Muscle layer of colon (tissue), 2 donors: ENCODE measurements around the gene LRRC36.
A peak's percentile ranks its signal among the peaks of the same experiment; 100 is the strongest.

Source experiments
- H3K27ac ChIP-seq: one replicate; pipeline ENCODE4 v1.7.0; 2013; ENCODE audit warnings: low read depth, mild to moderate bottlenecking, low read length, moderate library complexity
- H3K27me3 ChIP-seq, 2 donors: one replicate each; pipeline ENCODE4 v1.7.0; 2013; ENCODE audit warnings: low read length in 2 of 2, mild to moderate bottlenecking in 2 of 2; ENCODE audit not compliant: insufficient read depth in 2 of 2, control insufficient read depth in 1 of 2
- H3K36me3 ChIP-seq: one replicate; pipeline ENCODE4 v1.7.0; 2013; ENCODE audit warnings: mild to moderate bottlenecking, low read length; ENCODE audit not compliant: insufficient read depth
- H3K4me1 ChIP-seq: one replicate; pipeline ENCODE4 v1.7.0; 2013; ENCODE audit warnings: mild to moderate bottlenecking, low read length; ENCODE audit not compliant: insufficient read depth
- H3K4me3 ChIP-seq, 2 donors: one replicate each; pipeline ENCODE4 v1.7.0; 2013; ENCODE audit warnings: low read length in 2 of 2, low read depth in 1 of 2, mild to moderate bottlenecking in 1 of 2, moderate library complexity in 1 of 2
- H3K9ac ChIP-seq: one replicate; pipeline ENCODE4 v1.7.0; 2013; ENCODE audit warnings: low read length
- H3K9me3 ChIP-seq: one replicate; pipeline ENCODE4 v1.7.0; 2013; ENCODE audit warnings: mild to moderate bottlenecking, low read length
- donor health status: abdominal sarcoma.
- donor health status: Adenocarcinoma of cecum.

The LRRC36 gene

DNA sequence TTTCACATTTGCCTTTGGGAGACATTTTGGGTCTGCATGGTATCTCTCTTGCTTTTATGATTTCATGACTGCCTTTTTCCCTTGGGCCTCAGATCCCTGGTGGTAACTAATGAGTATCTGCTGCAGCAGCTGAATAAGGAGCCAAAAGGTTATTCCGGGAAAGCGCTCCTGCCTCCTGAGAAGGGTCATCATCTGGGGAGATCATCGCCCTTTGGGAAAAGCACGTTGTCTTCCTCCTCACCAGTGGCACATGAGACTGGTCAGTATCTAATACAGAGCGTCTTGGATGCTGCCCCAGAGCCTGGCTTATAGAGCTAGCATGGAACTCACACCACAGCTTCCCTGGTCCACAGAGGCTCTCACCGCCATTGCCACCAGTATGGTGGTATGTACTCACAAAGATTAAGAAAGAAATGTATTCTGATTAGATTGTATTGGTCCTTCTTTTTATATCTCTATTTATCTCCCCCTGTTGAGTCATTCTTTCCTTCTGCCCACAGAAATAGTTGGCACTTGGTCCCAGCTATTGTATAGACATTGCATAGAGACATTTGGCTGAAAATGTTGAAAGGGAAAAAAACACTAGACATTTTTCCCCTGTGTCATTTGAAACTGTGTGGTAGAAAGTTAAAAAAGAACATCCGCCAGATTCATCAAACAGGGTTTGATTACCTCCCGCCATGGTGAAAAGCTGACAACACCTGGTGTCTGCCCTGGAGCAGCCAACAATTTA is 58.3 kb downstream of the LRRC36 start:
- Histone ChIP-seq H3K9me3 (no peaks in the 10 kb centered on the region), H3K36me3 (no peaks in the 10 kb centered on the region), H3K27me3 (no peaks in the 10 kb centered on the region), H3K27ac (no peak overlapping the region), H3K4me1 (peaks cover 2% of the 10 kb centered on the region), H3K9ac (no peak overlapping the region), H3K4me3 (no peak overlapping the region)

DNA sequence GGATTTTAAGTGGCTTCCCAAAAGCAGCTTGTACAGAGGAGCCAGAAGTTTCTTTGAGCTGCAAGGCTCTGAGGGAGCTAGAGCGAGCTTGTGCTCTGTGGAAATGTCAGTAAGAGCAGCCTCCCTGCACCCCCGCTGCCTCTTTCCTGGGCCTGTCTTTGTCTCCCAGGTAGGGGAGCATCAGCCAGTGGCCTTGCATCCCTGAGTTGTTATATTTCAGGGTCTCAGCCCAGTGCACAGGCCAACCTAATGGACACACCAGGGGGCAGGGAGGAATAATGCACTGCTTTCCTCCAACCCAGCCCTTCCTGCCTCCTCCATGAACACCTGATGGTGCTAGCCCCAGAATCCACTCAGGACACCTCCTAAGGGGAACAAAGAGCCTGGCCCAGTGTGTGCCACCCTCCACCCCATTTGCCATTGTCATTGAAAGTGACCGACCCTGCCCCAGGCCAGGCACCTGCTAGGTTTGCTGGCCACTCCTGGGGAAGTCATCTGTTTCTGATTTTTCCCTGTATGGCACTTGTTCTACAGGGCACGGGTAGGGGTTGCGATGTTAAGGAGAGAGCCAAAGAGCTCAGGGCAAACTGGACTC is 60.3 kb downstream of the LRRC36 start:
- Histone ChIP-seq H3K4me1 (peaks cover 18% of the 10 kb centered on the region), H3K27ac (no peak overlapping the region), H3K36me3 (no peaks in the 10 kb centered on the region), H3K27me3 (no peaks in the 10 kb centered on the region), H3K9ac (no peak overlapping the region), H3K4me3 (no peak overlapping the region), H3K9me3 (no peaks in the 10 kb centered on the region)

DNA sequence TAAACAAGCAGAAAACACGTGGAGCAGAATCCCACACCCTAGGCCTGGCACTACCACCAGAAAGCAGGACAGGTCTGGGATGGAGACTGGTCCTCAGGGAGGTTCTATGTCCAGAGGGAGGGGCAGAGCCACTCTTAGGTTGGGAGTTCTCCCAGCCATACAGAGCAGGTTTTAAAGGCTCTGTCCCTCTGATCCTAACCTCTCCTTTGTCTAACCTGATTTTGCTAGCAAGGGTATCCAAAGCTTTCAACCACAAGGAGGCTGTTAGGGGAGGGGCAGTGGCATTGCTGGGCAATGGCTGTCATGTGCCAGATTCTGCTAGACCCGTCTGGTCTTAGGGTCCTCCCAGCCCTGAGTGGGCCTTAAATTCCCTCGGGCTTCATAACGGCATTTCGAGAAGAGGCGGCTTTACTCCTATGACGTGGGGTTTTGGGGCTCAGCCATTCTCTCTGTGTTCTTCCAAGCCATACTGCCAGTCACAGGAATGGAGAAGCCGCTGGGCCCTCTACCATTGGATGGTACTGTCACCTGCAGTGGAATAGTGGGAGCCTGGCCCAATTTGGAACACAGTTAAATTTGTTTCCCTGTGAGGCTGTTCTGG is 61.0 kb downstream of the LRRC36 start:
- H3K4me3 ChIP-seq = no peak overlapping the region
- no peak overlapping the region for H3K27ac ChIP-seq
- no peaks in the 10 kb centered on the region for H3K9me3 ChIP-seq
- no peaks in the 10 kb centered on the region for H3K27me3 ChIP-seq
- no peak overlapping the region for H3K9ac ChIP-seq
- H3K4me1 ChIP-seq = peaks cover 24% of the 10 kb centered on the region
- no peaks in the 10 kb centered on the region for H3K36me3 ChIP-seq

- Histone ChIP-seq H3K4me3 (no peak overlapping the region), H3K9ac (no peak overlapping the region), H3K36me3 (no peaks in the 10 kb centered on the region), H3K4me1 (peaks cover 30% of the 10 kb centered on the region), H3K9me3 (no peaks in the 10 kb centered on the region), H3K27me3 (peaks cover 0 to 6% of the 10 kb centered on the region in 2 donors), H3K27ac (no peak overlapping the region)
Observed at GRCh38 chr16:67388191-67388590, 61.6 kb downstream of the LRRC36 start.

DNA sequence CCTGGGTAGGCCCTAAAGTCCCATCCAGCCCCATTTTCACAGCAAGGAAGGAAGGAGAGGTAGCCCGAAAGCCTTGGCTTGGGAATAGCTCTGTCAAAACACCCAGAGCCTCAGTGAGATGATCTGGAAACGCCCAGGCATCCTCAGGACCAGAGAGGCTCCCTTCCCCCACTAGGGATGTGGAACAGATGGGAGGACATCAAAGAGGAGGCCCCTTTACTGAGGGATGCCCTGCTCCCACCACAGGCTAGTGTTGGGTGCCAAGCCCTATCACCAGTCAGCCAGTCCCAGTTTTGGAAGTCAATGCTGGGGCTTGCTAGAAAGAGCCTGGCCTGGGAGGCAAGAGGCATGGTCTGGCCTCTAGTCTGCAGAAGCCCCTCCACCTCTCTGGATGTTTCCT is 62.0 kb downstream of the LRRC36 start:
- Histone ChIP-seq H3K27ac (no peak overlapping the region), H3K36me3 (no peaks in the 10 kb centered on the region), H3K9me3 (no peaks in the 10 kb centered on the region), H3K9ac (no peak overlapping the region), H3K4me3 (no peak overlapping the region), H3K4me1 (peaks cover 34% of the 10 kb centered on the region), H3K27me3 (peaks cover 0 to 8% of the 10 kb centered on the region in 2 donors)

DNA sequence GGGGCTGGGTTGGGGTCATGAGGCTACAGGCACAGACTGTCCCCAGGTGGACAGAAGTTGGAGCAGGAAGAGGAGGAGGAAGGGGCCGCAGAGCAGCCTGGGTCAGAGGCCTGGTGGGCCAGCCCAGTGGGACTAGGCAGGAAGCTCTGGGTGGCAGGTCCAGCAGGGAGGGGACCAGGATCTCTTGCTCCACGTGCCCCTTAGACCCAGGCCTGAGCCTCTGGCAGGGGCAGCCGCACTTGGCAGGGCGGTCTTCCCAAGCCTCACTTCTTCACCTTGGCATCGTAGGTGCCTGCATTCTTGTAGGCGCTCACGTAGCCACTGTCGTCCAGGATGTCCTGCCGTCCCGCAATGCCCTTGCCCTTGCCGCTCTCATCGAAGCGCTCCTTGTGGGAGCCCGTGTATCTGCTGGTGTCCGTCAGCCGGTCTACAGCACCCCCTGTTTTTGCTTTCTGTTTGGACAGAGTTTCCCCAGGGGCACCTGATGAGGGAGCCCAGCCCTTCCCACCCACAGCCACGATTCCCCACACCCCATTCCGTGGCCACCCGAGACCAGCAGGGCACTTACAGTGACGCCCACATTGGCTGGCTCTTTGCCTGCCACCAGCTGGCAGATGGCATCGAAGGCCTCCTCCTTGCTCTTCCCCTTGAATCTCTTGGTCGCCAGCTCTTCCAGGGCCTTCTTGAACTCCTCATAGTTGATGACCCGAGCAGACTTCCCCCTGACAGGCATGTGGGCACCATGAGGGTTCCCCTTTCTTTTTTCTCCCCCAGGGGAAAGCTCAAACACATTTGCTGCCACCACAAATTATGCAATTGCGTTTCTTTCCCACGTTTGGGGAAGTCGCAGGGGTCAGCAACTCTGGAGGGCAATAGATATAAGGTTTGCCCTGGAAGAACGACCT is 63.5 kb downstream of the LRRC36 start:
- no peak overlapping the region for H3K27ac ChIP-seq
- no peak overlapping the region for H3K4me3 ChIP-seq
- no peaks in the 10 kb centered on the region for H3K9me3 ChIP-seq
- no peaks in the 10 kb centered on the region for H3K36me3 ChIP-seq
- H3K9ac ChIP-seq = no peak overlapping the region
- H3K4me1 ChIP-seq = peaks cover 37% of the 10 kb centered on the region
- H3K27me3 ChIP-seq = peaks cover 0 to 11% of the 10 kb centered on the region in 2 donors

DNA sequence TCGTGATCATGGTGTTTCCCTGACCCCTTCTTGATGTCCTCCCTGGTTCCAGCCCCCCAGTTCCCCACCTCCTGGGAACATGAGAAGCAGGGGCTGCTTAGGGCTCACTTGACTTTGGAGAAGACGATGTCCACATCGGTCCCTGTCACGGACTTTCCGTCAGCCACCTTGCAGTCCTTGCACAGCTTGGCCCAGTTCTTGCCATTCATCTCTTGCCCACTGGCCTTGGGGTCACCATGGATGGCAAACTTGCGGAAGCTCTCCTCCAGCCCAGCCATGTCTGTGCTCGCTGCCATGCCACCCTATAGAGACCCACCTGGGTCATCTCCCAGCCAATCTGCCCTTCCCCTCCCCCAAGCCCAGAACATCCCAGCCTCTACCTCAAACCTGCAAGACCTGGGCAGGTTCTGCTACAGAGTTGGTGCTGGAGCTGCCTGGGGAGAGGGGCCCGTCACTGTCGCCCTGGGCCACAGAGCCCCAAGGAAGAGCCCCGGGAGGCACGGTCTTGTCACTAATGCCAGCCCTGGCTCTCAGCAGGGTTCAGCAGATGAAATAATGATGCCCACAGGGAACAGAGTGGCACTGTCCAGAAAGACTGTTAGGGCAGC is 64.3 kb downstream of the LRRC36 start:
- no peaks in the 10 kb centered on the region for H3K9me3 ChIP-seq
- H3K27ac ChIP-seq = no peak overlapping the region
- H3K4me3 ChIP-seq = no peak overlapping the region
- H3K9ac ChIP-seq = no peak overlapping the region
- H3K27me3 ChIP-seq = peaks cover 0 to 11% of the 10 kb centered on the region in 2 donors
- peaks cover 44% of the 10 kb centered on the region for H3K4me1 ChIP-seq
- H3K36me3 ChIP-seq = no peaks in the 10 kb centered on the region

DNA sequence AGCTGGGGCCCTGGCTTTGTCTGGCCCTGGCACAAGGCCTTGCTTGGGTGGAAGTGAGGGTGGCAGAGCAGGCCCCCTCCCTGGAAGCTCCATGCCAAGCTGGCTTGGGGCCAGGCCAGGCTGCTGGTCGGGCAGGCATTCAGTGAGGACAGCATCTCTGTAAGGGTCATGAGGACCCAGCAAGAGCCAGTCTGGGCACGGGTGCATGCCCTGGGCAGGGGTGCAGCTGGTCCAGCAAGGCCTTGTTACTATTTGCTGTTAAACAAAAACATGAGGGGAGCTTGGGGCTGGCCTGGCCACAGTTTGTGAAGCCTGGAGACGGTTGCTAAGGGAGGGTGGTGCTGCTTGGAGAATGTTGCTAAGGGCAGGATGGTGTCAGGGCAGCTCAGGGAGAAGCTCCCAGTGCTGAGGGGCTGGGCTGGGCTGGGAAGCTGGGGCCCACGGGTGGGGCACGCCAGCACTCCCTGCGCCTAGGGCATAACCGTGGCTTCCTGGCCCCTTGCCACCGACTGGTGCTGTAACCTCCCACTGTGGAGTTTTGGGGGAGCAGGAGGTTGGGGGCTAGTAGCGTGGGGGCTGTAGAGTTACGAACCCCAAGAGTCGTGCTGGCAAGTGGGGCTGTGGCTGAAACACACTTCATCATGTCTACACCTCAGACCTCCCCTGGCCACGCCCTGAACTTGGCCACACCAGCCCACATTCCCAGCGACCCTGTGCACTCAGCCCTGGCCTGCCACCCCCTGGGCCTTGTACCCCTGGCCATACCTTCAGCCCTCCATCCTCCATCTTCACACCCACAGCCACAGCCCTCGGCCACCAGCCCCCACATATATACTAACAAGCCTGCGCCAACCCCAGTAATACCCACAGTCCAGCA is 65.0 kb downstream of the LRRC36 start:
- H3K9ac ChIP-seq = no peak overlapping the region
- peak overlapping the region; percentile 25 to 81 for H3K4me3 ChIP-seq
- H3K9me3 ChIP-seq = no peaks in the 10 kb centered on the region
- H3K27ac ChIP-seq = no peak overlapping the region
- no peaks in the 10 kb centered on the region for H3K36me3 ChIP-seq
- peaks cover 50% of the 10 kb centered on the region for H3K4me1 ChIP-seq
- peaks cover 0 to 11% of the 10 kb centered on the region in 2 donors for H3K27me3 ChIP-seq

- no peaks in the 10 kb centered on the region for H3K36me3 ChIP-seq
- peak overlapping the region; percentile 49 for H3K27ac ChIP-seq
- peak overlapping the region; percentile 42 for H3K9ac ChIP-seq
- H3K27me3 ChIP-seq = peaks cover 0 to 11% of the 10 kb centered on the region in 2 donors
- H3K4me1 ChIP-seq = peaks cover 58% of the 10 kb centered on the region
- H3K4me3 ChIP-seq = peak overlapping the region; percentile 25 to 81
- H3K9me3 ChIP-seq = no peaks in the 10 kb centered on the region
Observed at GRCh38 chr16:67392301-67393059, 65.9 kb downstream of the LRRC36 start.
